AG04449 (cell line): Measurements from ENCODE around the gene TXNDC5.

ENCODE experiments used
- CTCF ChIA-PET: fragments of 350-600 bp; formaldehyde crosslinking; extraction: SDS; loops from one replicate; lab custom pipeline; 2021; ENCODE audit warnings: antibody characterized with exemption; lab: Yijun Ruan, JAX
- POLR2A ChIA-PET: fragments of 400-600, 350-600 bp; formaldehyde crosslinking; extraction: SDS; loops from one replicate; lab custom pipeline; 2020; ENCODE audit warnings: antibody characterized with exemption, inconsistent platforms; lab: Yijun Ruan, JAX
- DNase-seq: peaks from one replicate; pipeline ENCODE4 v3.0.0-alpha.2; 2010; ENCODE audit warnings: low read depth, low spot score
- H3K4me3 ChIP-seq: 2 replicates; pipeline ENCODE4 v1.5.1; 2011; ENCODE audit warnings: low read depth, mild to moderate bottlenecking, control low read depth, low read length
- CTCF ChIP-seq: IDR thresholded peaks from one replicate; pipeline ENCODE4 v1.5.1; 2011; ENCODE audit warnings: mild to moderate bottlenecking, moderate library complexity, low read length, control low read depth, inconsistent platforms; ENCODE audit not compliant: insufficient read depth; ENCODE audit errors: missing control alignments

The TXNDC5 gene

GRCh38 chr6:7910654-7911344 is at the start of gene TXNDC5:
Gene TXNDC5 (minus strand): TSS chr6:7910788. CDS start chr6:7910776, 12 bp downstream.
- peak within 1 kb of the TSS; percentile 78 for H3K4me3 ChIP-seq
- DNase-seq: no peak
- ChIA-PET POLR2A (interaction anchor here (0.8 kb wide), 1 partner anchor 82 kb away, joined by 3 read pairs; no protein-coding TSS in a partner anchor), CTCF (interaction anchor here (1.2 to 2.9 kb wide), 4 partner anchors 81 to 188 kb away, joined by 3 to 12 read pairs (median 5); no protein-coding TSS in a partner anchor)
- no peak for TF ChIP-seq CTCF

GRCh38 chr6:7960141-7960540 is 49.6 kb upstream of the TXNDC5 start:
- ChIA-PET CTCF (interaction anchor here (1.1 kb wide), 1 partner anchor 9 kb away, joined by 3 read pairs; no protein-coding TSS in a partner anchor), POLR2A (no interaction called here)
- no peak overlapping the region for H3K4me3 ChIP-seq

DNA sequence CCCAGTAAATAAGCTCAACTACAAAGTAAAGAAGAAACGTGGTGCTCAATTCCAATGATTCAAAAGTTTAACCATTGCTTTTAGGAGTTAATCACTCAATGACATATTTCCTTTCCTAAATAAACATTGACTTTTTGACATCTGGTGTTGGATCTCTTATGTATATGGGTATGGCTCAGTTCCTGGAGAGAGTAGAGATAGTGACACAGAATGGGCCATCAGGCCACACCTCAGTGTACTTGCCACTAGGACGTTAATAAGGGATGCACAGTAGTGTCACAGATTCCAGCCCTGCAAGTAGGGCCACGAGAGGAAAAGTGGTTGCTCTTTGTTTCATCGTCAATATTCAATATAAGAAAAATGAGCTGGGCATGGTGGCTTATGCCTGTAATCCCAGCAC is 48.9 kb upstream of the TXNDC5 start:
- TF ChIP-seq CTCF: no peak
- ChIA-PET CTCF (interaction anchor here (1.1 kb wide), 1 partner anchor 10 kb away, joined by 3 read pairs; no protein-coding TSS in a partner anchor), POLR2A (no interaction called here)
- no peak for DNase-seq
- H3K4me3 ChIP-seq: no peak overlapping the region

More at GRCh38 chr6:7960141-7960540, 49.6 kb upstream of the TXNDC5 start:
- TF ChIP-seq CTCF: no peak
- DNase-seq: no peak

- POLR2A ChIA-PET: interaction anchor here (0.7 kb wide), 1 partner anchor 101 kb away, joined by 4 read pairs; no protein-coding TSS in a partner anchor
- TF ChIP-seq CTCF: no peak
- no peak for DNase-seq
- CTCF ChIA-PET: interaction anchor here (0.6 kb wide), 1 partner anchor 347 kb away, joined by 3 read pairs; no protein-coding TSS in a partner anchor
- no peak overlapping the region for H3K4me3 ChIP-seq
Observed at GRCh38 chr6:7958464-7958863, 47.9 kb upstream of the TXNDC5 start.

DNA sequence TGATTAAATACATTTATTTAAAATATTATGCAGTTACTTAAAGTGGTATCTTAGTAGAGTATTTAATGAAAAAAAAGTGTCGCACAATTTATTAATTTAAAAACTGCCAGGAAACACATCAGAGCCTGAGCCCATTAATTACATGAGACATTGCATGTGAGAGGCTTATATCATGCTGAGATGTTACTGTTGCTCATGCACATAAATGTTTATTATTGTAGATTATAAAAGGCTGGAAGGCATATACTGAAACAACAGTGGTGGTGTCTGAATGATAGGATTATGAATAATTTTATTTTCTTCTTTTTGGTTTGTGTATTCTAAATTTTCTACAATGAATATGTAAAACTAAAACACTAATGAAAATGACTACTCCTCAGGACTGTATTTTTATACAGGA is 45.7 kb upstream of the TXNDC5 start:
- no peak for DNase-seq
- ChIA-PET POLR2A (no interaction called here), CTCF (no interaction called here)
- TF ChIP-seq CTCF: no peak
- no peak overlapping the region for H3K4me3 ChIP-seq

DNA sequence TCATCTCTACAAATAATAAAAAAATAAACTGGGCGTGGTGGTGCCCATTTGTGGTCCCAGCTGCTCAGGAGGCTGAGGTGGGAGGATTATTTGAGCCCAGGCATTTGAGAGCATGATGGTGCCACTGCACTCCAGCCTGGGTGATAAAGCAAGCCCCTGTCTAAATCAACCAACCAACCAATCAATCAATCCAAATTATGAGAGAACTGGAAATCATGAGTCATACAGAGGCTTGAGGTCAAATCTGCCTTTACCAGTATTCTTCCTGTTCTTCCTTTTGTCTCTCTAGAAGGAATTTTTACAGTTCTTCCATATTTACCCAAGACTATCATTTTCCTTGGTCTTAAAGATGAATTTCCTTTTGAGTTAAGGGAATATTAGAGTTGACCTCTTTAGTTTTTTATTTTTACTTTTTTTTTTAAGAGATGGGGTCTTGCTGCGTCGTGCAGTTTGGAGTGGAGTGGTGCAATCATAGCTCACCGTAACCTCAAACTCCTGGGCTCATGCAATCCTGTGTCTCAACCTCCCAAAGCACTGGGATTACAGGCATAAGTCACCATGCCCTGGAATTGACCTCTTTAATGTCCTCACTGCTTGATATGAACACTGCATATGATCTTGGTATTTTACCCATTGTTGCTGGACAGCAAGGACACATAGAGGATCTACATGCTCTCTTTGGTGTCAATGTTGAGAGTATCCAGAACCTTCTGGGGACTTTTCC is 44.1 kb upstream of the TXNDC5 start:
- no peak for DNase-seq
- CTCF ChIA-PET: no interaction called here
- H3K4me3 ChIP-seq: no peak overlapping the region
- TF ChIP-seq CTCF: no peak
- POLR2A ChIA-PET: no interaction called here
